Astrocyte (in vitro differentiated cells and primary cell): ENCODE data around the gene KRTAP2-1. TPM values are rescaled to one million over a fixed set of nuclear protein-coding genes. Genes with fewer than 3 reads are reported as not detected.
A peak's percentile ranks its signal among the peaks of the same experiment; 100 is the strongest.
"Not testable (repeated sequence)": the region's sequence is repeated elsewhere in the genome, so short reads cannot be mapped to it uniquely, and the experiment has no call there.

ENCODE experiments used
- DNase-seq: peaks from one replicate; pipeline ENCODE4 v3.0.0-alpha.2; 2010; ENCODE audit warnings: low read depth
- FAIRE-seq: peaks from 2 replicates; lab custom pipeline; 2011; peaks lifted over from hg19 to GRCh38; lab: Jason Lieb, UNC
- H2AFZ ChIP-seq: 2 replicates; pipeline ENCODE4 v1.6.0; 2012; ENCODE audit warnings: low read depth, low read length, inconsistent platforms
- H3K27ac ChIP-seq: 2 replicates; pipeline ENCODE4 v1.5.1; 2011; ENCODE audit warnings: low read depth, low read length, inconsistent platforms
- H3K27me3 ChIP-seq: 2 replicates; pipeline ENCODE4 v1.6.0; 2011; ENCODE audit warnings: low read length, inconsistent platforms; ENCODE audit not compliant: insufficient read depth
- H3K36me3 ChIP-seq: 2 replicates; pipeline ENCODE4 v1.5.1; 2011; ENCODE audit warnings: low read length, inconsistent platforms; ENCODE audit not compliant: insufficient read depth
- H3K4me1 ChIP-seq: 2 replicates; pipeline ENCODE4 v1.5.1; 2011; ENCODE audit warnings: low read length, inconsistent platforms; ENCODE audit not compliant: insufficient read depth
- H3K4me2 ChIP-seq: 2 replicates; pipeline ENCODE4 v1.6.0; 2012; ENCODE audit warnings: low read length, inconsistent platforms
- H3K4me3 ChIP-seq: 2 replicates; pipeline ENCODE4 v1.5.1; 2011; ENCODE audit warnings: low read depth, mild to moderate bottlenecking, low read length, inconsistent platforms; ENCODE audit not compliant: insufficient read depth
- H3K79me2 ChIP-seq: 2 replicates; pipeline ENCODE4 v1.6.0; 2012; ENCODE audit warnings: mild to moderate bottlenecking, low read length, inconsistent platforms; ENCODE audit not compliant: insufficient read depth
- H3K9ac ChIP-seq: 2 replicates; pipeline ENCODE4 v1.6.0; 2012; ENCODE audit warnings: mild to moderate bottlenecking, low read length, inconsistent platforms
- H3K9me3 ChIP-seq: 2 replicates; pipeline ENCODE4 v1.5.1; 2012; ENCODE audit warnings: low read depth, mild to moderate bottlenecking, low read length, inconsistent platforms; ENCODE audit not compliant: insufficient read depth
- H4K20me1 ChIP-seq: 2 replicates; pipeline ENCODE4 v1.6.0; 2012; ENCODE audit warnings: low read length, inconsistent platforms; ENCODE audit not compliant: insufficient read depth
- H3K27ac Mint-ChIP-seq: one replicate; pipeline ENCODE4 v1.8.0; 2021; ENCODE audit warnings: mild to moderate bottlenecking, mixed read lengths; ENCODE audit not compliant: unreplicated experiment
- H3K27me3 Mint-ChIP-seq: one replicate; pipeline ENCODE4 v1.8.0; 2021; ENCODE audit warnings: low read depth, mixed read lengths; ENCODE audit not compliant: unreplicated experiment
- H3K36me3 Mint-ChIP-seq: one replicate; pipeline ENCODE4 v1.8.0; 2021; ENCODE audit warnings: low read depth, mixed read lengths; ENCODE audit not compliant: unreplicated experiment
- H3K4me1 Mint-ChIP-seq: one replicate; pipeline ENCODE4 v1.8.0; 2021; ENCODE audit warnings: low read depth, mixed read lengths; ENCODE audit not compliant: unreplicated experiment
- H3K4me3 Mint-ChIP-seq: one replicate; pipeline ENCODE4 v1.8.0; 2021; ENCODE audit warnings: mild to moderate bottlenecking, moderate library complexity, mixed read lengths; ENCODE audit not compliant: unreplicated experiment
- H3K9me3 Mint-ChIP-seq: one replicate; pipeline ENCODE4 v1.8.0; 2021; ENCODE audit warnings: mild to moderate bottlenecking, mixed read lengths; ENCODE audit not compliant: unreplicated experiment
- EZH2 ChIP-seq: IDR thresholded peaks from 2 replicates; pipeline ENCODE4 v1.6.1; 2012; ENCODE audit warnings: mild to moderate bottlenecking, low read length, inconsistent platforms; ENCODE audit not compliant: insufficient read depth
- total RNA-seq: library from RNA; stranded (reverse); gene quantifications from 2 replicates; pipeline ENCODE4 v1.2.1, GENCODE V29; 2021
- TF ChIP-seq, protein P1 (sequence below): IDR thresholded peaks from 2 replicates; pipeline ENCODE4 v1.5.1; 2011; ENCODE audit warnings: low read depth, mild to moderate bottlenecking, inconsistent platforms, low read length, moderate library complexity; ENCODE audit not compliant: insufficient read depth

KRTAP2-1 gene
- total RNA-seq, 1 donor from 2014 or later = not detected

DNA sequence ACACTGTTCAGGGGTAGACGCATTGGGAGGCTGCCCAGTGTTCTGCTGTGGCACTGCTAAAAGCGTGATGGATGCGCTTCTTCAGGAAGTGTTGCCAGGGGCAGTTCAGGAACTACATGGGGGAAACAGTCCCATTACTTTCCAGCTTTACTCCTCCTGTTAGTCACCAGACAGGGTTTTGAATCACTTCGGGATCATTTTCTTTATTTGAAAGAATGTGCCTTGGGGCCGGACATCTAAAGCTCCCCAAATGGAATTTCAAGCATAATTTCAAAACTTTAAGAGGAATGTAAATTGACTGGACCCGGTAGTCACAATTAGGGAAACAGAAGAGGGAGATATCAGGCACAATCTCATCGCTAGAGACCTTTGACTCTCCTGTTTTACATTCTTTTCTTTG, 1.3 kb upstream of the KRTAP2-1 start:
- Histone ChIP-seq H3K4me2 (peak overlapping the region; percentile 63), H3K27ac (peak overlapping the region; percentile 87), H3K4me1 (peaks cover 14% of the 10 kb centered on the region), H3K9me3 (no peaks in the 10 kb centered on the region), H3K79me2 (no peaks in the 10 kb centered on the region), H3K27me3 (no peaks in the 10 kb centered on the region), H3K4me3 (peak overlapping the region; percentile 24), H2AFZ (peak overlapping the region; percentile 48), H4K20me1 (no peaks in the 10 kb centered on the region), H3K9ac (peak overlapping the region; percentile 66), H3K36me3 (no peaks in the 10 kb centered on the region)
- Mint-ChIP-seq H3K9me3 (no peaks in the 10 kb centered on the region), H3K4me1 (peaks cover 14% of the 10 kb centered on the region), H3K27me3 (no peaks in the 10 kb centered on the region), H3K27ac (peak overlapping the region; percentile 72), H3K36me3 (no peaks in the 10 kb centered on the region), H3K4me3 (no peak overlapping the region)
- peak; percentile 99 for FAIRE-seq
- DNase-seq = peak; percentile 67
- TF ChIP-seq EZH2 = no peak
- TF ChIP-seq, protein P1, sequence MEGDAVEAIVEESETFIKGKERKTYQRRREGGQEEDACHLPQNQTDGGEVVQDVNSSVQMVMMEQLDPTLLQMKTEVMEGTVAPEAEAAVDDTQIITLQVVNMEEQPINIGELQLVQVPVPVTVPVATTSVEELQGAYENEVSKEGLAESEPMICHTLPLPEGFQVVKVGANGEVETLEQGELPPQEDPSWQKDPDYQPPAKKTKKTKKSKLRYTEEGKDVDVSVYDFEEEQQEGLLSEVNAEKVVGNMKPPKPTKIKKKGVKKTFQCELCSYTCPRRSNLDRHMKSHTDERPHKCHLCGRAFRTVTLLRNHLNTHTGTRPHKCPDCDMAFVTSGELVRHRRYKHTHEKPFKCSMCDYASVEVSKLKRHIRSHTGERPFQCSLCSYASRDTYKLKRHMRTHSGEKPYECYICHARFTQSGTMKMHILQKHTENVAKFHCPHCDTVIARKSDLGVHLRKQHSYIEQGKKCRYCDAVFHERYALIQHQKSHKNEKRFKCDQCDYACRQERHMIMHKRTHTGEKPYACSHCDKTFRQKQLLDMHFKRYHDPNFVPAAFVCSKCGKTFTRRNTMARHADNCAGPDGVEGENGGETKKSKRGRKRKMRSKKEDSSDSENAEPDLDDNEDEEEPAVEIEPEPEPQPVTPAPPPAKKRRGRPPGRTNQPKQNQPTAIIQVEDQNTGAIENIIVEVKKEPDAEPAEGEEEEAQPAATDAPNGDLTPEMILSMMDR = no peak

DNA sequence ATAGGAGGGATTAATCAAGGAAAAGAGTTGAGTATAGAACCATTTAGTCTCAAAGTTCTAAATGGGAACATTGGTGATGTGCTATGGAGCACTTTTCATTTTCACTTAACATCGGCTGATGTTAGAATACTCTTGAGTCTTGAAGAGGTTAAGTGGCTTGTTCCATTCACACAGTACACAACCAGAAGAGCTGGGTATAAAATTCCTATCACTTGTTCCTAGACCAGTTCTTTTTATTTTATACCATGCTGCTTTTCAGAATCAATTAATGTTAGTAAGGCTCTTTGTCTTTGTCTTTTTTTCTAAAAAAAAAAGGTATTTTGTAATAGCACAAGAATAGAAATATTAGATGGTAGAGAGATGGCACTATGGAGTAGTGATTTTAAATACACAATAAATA, 4.2 kb downstream of the KRTAP2-1 start:
- no peak overlapping the region for H3K27ac Mint-ChIP-seq
- H3K4me1 Mint-ChIP-seq = no peaks in the 10 kb centered on the region

DNA sequence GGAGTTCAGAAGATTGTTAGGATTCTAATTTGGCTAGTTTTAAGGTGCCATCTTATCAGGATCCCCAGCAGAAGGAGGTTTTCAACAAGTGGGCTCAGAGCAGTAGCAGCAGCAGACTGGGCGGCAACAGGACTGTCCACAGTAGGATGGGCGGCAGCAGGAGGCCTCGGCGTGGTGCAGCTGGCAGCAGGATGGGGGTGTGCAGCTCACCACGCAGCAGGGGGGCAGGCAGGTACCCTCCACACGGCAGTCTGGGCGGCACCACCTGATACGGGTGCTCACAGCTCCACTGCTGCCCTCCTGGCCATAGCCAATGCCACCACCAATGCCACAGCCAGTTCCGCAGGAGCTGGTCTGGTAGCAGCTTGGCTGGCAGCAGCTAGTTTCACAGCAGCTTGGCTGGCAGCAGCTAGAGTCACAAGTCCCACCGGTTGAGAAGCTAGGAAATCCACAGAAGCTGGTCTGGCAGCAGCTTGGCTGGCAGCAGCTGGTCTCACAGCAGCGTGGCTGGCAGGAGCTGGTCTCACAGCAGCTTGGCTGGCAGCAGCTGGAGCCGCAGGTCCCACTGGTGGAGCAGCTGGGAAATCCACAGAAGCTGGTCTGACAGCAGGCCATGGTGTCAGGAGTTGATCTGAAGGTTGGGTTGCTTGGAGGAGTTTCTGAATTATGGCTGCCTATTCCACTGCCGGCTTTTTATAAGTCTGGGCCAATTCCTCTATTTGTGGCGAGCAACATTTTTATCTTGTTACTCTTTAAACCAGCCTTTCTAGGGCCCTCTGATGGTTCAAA, 6.1 kb downstream of the KRTAP2-1 start, which contains the start of gene KRTAP1-1:
Gene KRTAP1-1 (minus strand): TSS at position 668 of the 789 bp plus-strand sequence. CDS start 53 bp downstream, at position 615.
- H2AFZ ChIP-seq, H3K27ac Mint-ChIP-seq, H4K20me1 ChIP-seq, H3K36me3 Mint-ChIP-seq, H3K27ac ChIP-seq, H3K4me1 ChIP-seq, H3K9ac ChIP-seq, H3K4me3 ChIP-seq, H3K4me3 Mint-ChIP-seq, H3K4me2 ChIP-seq, H3K27me3 ChIP-seq, DNase-seq, H3K9me3 ChIP-seq, H3K27me3 Mint-ChIP-seq, FAIRE-seq, H3K9me3 Mint-ChIP-seq, H3K36me3 ChIP-seq, H3K4me1 Mint-ChIP-seq, H3K79me2 ChIP-seq: not testable (repeated sequence)

More for the DNA sequence above, 4.2 kb downstream of the KRTAP2-1 start:
- Mint-ChIP-seq H3K27me3 (no peaks in the 10 kb centered on the region), H3K9me3 (no peaks in the 10 kb centered on the region), H3K36me3 (no peaks in the 10 kb centered on the region), H3K4me3 (no peak overlapping the region)
- Histone ChIP-seq H4K20me1 (no peaks in the 10 kb centered on the region), H3K4me3 (no peak overlapping the region), H3K9ac (no peak overlapping the region), H3K27ac (no peak overlapping the region), H3K4me1 (peaks cover 1% of the 10 kb centered on the region), H2AFZ (no peak overlapping the region), H3K36me3 (no peaks in the 10 kb centered on the region), H3K9me3 (no peaks in the 10 kb centered on the region), H3K4me2 (no peak overlapping the region), H3K79me2 (no peaks in the 10 kb centered on the region), H3K27me3 (no peaks in the 10 kb centered on the region)
- no peak for FAIRE-seq
- TF ChIP-seq EZH2 = no peak
- TF ChIP-seq, protein P1 = no peak
- DNase-seq = no peak
